Upper lobe of right lung (tissue), 1 donor: ENCODE data around the gene RASIP1. TPM values are rescaled to one million over a fixed set of nuclear protein-coding genes. Genes with fewer than 3 reads are reported as not detected.
"Not testable (repeated sequence)": the region's sequence is repeated elsewhere in the genome, so short reads cannot be mapped to it uniquely, and the experiment has no call there.

ENCODE experiments used
- ATAC-seq: fragments of 200-7000 bp; cut with Tn5 transposase; one replicate; pipeline ENCODE4 v1.9.1; 2020; ENCODE audit warnings: mild to moderate bottlenecking, moderate library complexity
- DNase-seq: peaks from one replicate; pipeline ENCODE4 v3.0.0-alpha.2; 2020
- H3K27ac ChIP-seq: fragments of 200-600 bp; one replicate; pipeline ENCODE4 v1.8.0; 2022
- H3K27me3 ChIP-seq: fragments of 200-600 bp; one replicate; pipeline ENCODE4 v1.8.0; 2022; ENCODE audit warnings: mild to moderate bottlenecking
- H3K36me3 ChIP-seq: fragments of 200-600 bp; one replicate; pipeline ENCODE4 v1.8.0; 2022
- H3K4me1 ChIP-seq: fragments of 200-600 bp; one replicate; pipeline ENCODE4 v1.8.0; 2022
- H3K4me3 ChIP-seq: fragments of 200-600 bp; one replicate; pipeline ENCODE4 v1.8.0; 2022; ENCODE audit warnings: mild to moderate bottlenecking
- H3K9me3 ChIP-seq: fragments of 200-600 bp; one replicate; pipeline ENCODE4 v1.8.0; 2022
- CTCF ChIP-seq: fragments of 200-600 bp; IDR thresholded peaks from one replicate; pipeline ENCODE4 v1.8.0; 2022; ENCODE audit warnings: antibody characterized with exemption
- intact Hi-C: fragments of 100-400 bp; cut with DNase I; formaldehyde crosslinking; loops from one replicate; pipeline ENCODE4 v1.11.0; 2022
- total RNA-seq: library from RNA; stranded (reverse); fragmentation: NEBNext Ultra II Directional; extraction: Animal tissue kit (Norgen Biotek cat#: 25700); gene quantifications from one replicate; pipeline ENCODE4 v1.2.1, GENCODE V29; 2021
- donor health status: DM: no; HTN: yes; CAD: no; lungs with severe emphysema.

The RASIP1 gene
- total RNA-seq, 1 donor from 2014 or later, result 54.5 TPM

DNA sequence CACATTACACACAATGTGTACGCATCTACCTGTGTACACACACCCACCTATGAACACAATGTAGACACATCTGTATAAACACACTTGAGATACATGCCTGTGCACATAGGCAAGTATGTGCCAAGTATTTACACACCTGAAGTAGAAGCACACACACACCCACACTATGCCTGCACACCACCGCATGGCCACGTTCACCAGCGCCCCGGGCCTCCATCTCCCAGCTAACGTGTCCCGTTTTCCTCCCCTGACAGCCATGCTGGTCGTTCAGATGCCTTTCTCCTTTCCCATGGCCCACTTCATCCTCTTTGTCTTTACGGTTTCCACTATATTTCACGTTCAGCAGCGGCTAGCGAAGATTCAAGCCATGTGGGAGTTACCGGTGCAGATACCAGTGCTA, 37.7 kb downstream of the RASIP1 start:
- no peak for TF ChIP-seq CTCF
- Histone ChIP-seq H3K4me3 (no peak overlapping the region), H3K9me3 (no peaks in the 10 kb centered on the region), H3K36me3 (no peaks in the 10 kb centered on the region), H3K27me3 (no peaks in the 10 kb centered on the region), H3K4me1 (peaks cover 4% of the 10 kb centered on the region), H3K27ac (no peak overlapping the region)
- ATAC-seq (no peak), DNase-seq (no peak)
- intact Hi-C loops, result no loop called here

DNA sequence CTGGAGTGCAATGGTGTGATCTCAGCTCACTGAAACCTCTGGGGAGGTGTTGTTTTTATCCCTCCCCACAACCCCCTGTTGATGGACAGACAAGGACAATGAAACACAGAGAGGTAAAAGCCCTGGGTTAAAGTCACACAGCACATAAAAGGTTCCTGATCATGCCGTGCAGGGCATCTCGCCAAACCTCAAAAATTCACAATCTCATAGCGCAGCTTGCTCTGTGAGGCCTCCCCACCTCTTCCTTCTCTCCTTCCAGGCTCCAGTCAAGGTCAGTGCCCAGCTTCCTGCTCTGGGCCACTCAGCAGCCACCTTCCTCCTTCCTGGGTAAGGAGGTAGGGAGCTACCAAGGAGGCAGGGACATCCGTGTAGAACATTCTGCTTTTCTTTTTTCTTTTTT, 42.4 kb downstream of the RASIP1 start:
- ATAC-seq (peak; percentile 70), DNase-seq (no peak)
- no peaks in the 10 kb centered on the region for H3K9me3 ChIP-seq
- H3K4me1 ChIP-seq, result peaks cover 11% of the 10 kb centered on the region
- H3K27me3 ChIP-seq, result no peaks in the 10 kb centered on the region
- no peak for TF ChIP-seq CTCF
- intact Hi-C loops, result no loop called here
- no peak overlapping the region for H3K4me3 ChIP-seq
- H3K36me3 ChIP-seq, result no peaks in the 10 kb centered on the region
- peak overlapping the region; percentile 24 for H3K27ac ChIP-seq

DNA sequence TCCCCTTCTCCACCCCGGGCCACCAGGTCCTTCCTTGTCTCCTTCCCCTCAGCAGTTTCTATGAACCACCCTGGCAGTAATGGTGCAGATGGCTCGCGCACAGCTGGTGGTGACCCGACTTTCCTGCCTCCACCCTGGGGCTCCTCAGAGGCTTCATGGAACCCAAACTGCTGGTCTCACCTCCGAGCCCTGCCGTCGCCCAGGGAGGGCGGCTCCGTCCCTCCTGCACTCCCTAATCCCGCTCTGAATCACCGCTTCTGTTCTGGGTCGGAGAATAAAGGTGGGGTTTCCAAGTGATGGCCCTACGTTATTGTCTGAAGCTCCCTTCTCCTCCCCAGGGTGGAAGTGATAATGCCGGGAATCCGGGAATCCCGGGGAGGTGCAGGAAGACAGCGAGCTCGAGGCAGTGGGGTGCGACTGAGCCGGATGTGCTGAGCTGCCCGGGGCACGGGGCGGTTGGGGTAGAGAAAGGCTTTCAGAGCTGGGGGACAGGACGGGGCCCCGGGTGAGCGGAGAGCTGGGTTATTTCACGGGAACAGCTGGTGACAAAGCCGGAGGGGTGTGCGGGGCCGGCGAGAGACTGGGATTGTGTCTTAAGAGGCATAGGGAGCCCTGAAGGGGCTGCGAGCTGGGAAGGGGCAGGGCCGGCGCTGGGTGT, 43.9 kb downstream of the RASIP1 start:
- Histone ChIP-seq H3K36me3 (no peaks in the 10 kb centered on the region), H3K27ac (peak overlapping the region; percentile 24), H3K4me1 (peaks cover 11% of the 10 kb centered on the region), H3K9me3 (no peaks in the 10 kb centered on the region), H3K4me3 (peak overlapping the region; percentile 35), H3K27me3 (no peaks in the 10 kb centered on the region)
- intact Hi-C loops, result no loop called here
- ATAC-seq (peak; percentile 42), DNase-seq (no peak)
- TF ChIP-seq CTCF, result no peak

- TF ChIP-seq CTCF, result no peak
- peaks cover 11% of the 10 kb centered on the region for H3K4me1 ChIP-seq
- DNase-seq (no peak), ATAC-seq (peak; percentile 72)
- no peaks in the 10 kb centered on the region for H3K9me3 ChIP-seq
- peak within 1 kb of the TSS; percentile 35 for H3K4me3 ChIP-seq
- no peaks in the 10 kb centered on the region for H3K36me3 ChIP-seq
- intact Hi-C loops, result no loop called here
- peak within 1 kb of the TSS; percentile 24 for H3K27ac ChIP-seq
- no peaks in the 10 kb centered on the region for H3K27me3 ChIP-seq
Measured at GRCh38 chr19:48695743-48696352, 44.6 kb downstream of the RASIP1 start, which contains the start of gene FUT2. Gene FUT2 (plus strand): TSS chr19:48695971. CDS start chr19:48702957, 6,986 bp downstream.

DNA sequence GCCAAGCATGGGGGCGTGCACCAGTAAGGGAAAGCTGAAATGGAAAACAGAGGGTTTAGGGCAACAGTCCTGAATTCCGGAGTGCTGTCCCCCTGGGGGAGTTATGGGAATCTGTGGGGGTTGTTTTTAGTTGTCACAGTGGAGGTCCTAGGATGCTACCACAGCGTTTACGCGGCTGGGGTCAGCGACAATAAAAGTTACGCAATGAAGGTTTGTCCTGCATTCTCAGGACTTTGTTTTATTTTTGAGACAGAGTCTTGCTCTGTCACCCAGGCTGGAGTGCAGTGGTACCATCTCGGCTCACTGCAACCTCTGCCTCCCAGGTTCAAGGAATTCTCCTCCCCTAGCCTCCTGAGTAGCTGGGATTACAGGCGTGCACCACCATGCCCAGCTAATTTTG, 46.8 kb downstream of the RASIP1 start:
- DNase-seq, H3K27ac ChIP-seq, intact Hi-C loops, H3K36me3 ChIP-seq, ATAC-seq, H3K27me3 ChIP-seq, H3K9me3 ChIP-seq, H3K4me3 ChIP-seq: not testable (repeated sequence)
- peaks cover 11% of the 10 kb centered on the region for H3K4me1 ChIP-seq

DNA sequence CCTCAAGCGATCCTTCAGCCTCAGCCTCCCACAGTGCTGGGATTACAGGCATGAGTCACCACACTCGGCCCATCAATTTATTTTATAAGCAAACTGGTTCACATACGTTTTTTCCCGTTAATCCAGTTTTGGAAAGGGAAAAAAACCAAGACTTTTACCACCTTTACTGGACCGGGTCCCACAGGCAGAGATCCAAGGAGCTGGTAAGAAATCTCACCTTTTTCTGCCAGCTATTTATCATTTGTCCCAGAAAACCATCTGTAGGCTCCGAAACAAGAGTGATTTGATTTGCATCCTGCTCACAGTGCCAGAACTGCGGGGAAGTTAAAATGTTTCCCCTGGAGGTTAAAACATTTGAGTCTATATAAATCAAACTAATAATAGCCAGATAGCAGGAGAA, 51.0 kb downstream of the RASIP1 start:
- no peaks in the 10 kb centered on the region for H3K36me3 ChIP-seq

More for the DNA sequence above, 51.0 kb downstream of the RASIP1 start:
- no peak for DNase-seq
- H3K9me3 ChIP-seq, result no peaks in the 10 kb centered on the region
- H3K27ac ChIP-seq, result no peak overlapping the region
- intact Hi-C loops, result no loop called here
- peaks cover 2% of the 10 kb centered on the region for H3K4me1 ChIP-seq
- TF ChIP-seq CTCF, result no peak
- no peak overlapping the region for H3K4me3 ChIP-seq
- ATAC-seq, result no peak
- no peaks in the 10 kb centered on the region for H3K27me3 ChIP-seq
